ENCODE data around the gene FHOD3. TPM values are rescaled to one million over a fixed set of nuclear protein-coding genes. Genes with fewer than 3 reads are reported as not detected.

Gene FHOD3
- total RNA-seq, 4 donors from 2014 or later, result 0.26 to 13.8 (median 4.9) TPM; not detected in 1

- H3K27me3 ChIP-seq, result no peaks in the 10 kb centered on the region
- TF ChIP-seq POLR2A (IDR thresholded peaks at IDR 0.05) (no peak), CTCF (IDR thresholded peaks at IDR 0.05) (no peak)
These were observed 80.7 kb downstream of the FHOD3 start for GRCh38 chr18:36378205-36378604.

GRCh38 chr18:36379435-36379984, 82.0 kb downstream of the FHOD3 start:
- TF ChIP-seq CTCF (IDR thresholded peaks at IDR 0.05) (no peak), POLR2A (IDR thresholded peaks at IDR 0.05) (no peak)
- no peak overlapping the region for H3K4me3 ChIP-seq
- H3K4me1 ChIP-seq, result no peaks in the 10 kb centered on the region
- intact Hi-C loops (cut with DNase I; ENCODE audit: low total_unique reads), result no loop called here
- no peaks in the 10 kb centered on the region for H3K36me3 ChIP-seq
- no peak for DNase-seq
- no peak overlapping the region for H3K27ac ChIP-seq
- no peaks in the 10 kb centered on the region for H3K27me3 ChIP-seq
- no peaks in the 10 kb centered on the region for H3K9me3 ChIP-seq

More at GRCh38 chr18:36378205-36378604, 80.7 kb downstream of the FHOD3 start:
- no peak for DNase-seq
- no peak overlapping the region for H3K27ac ChIP-seq
- no peaks in the 10 kb centered on the region for H3K36me3 ChIP-seq
- no peaks in the 10 kb centered on the region for H3K4me1 ChIP-seq
- H3K4me3 ChIP-seq, result no peak overlapping the region
- no peaks in the 10 kb centered on the region for H3K9me3 ChIP-seq
- intact Hi-C loops (cut with DNase I; ENCODE audit: low total_unique reads), result no loop called here

GRCh38 chr18:36380173-36380827, 82.8 kb downstream of the FHOD3 start:
- no peaks in the 10 kb centered on the region for H3K27me3 ChIP-seq
- intact Hi-C loops (cut with DNase I; ENCODE audit: low total_unique reads), result no loop called here
- H3K9me3 ChIP-seq, result no peaks in the 10 kb centered on the region
- no peak for TF ChIP-seq POLR2A (IDR thresholded peaks at IDR 0.05)
- TF ChIP-seq CTCF (IDR thresholded peaks at IDR 0.05), result no peak
- no peaks in the 10 kb centered on the region for H3K36me3 ChIP-seq
- no peaks in the 10 kb centered on the region for H3K4me1 ChIP-seq
- no peak overlapping the region for H3K4me3 ChIP-seq
- no peak for DNase-seq
- no peak overlapping the region for H3K27ac ChIP-seq

GRCh38 chr18:36381075-36381474, 83.6 kb downstream of the FHOD3 start:
- no peak overlapping the region for H3K27ac ChIP-seq
- H3K4me3 ChIP-seq, result no peak overlapping the region
- intact Hi-C loops (cut with DNase I; ENCODE audit: low total_unique reads), result no loop called here
- no peak for DNase-seq
- no peak for TF ChIP-seq CTCF (IDR thresholded peaks at IDR 0.05)
- no peak for TF ChIP-seq POLR2A (IDR thresholded peaks at IDR 0.05)
- H3K27me3 ChIP-seq, result no peaks in the 10 kb centered on the region
- no peaks in the 10 kb centered on the region for H3K4me1 ChIP-seq
- H3K36me3 ChIP-seq, result no peaks in the 10 kb centered on the region
- no peaks in the 10 kb centered on the region for H3K9me3 ChIP-seq

GRCh38 chr18:36382854-36383253, 85.3 kb downstream of the FHOD3 start:
- TF ChIP-seq POLR2A (IDR thresholded peaks at IDR 0.05) (no peak), CTCF (IDR thresholded peaks at IDR 0.05) (no peak)
- no peak overlapping the region for H3K27ac ChIP-seq
- no peaks in the 10 kb centered on the region for H3K36me3 ChIP-seq
- H3K27me3 ChIP-seq, result no peaks in the 10 kb centered on the region
- no peak for DNase-seq
- no peaks in the 10 kb centered on the region for H3K4me1 ChIP-seq
- intact Hi-C loops (cut with DNase I; ENCODE audit: low total_unique reads), result no loop called here
- H3K9me3 ChIP-seq, result no peaks in the 10 kb centered on the region
- H3K4me3 ChIP-seq, result no peak overlapping the region

All from uterus (tissue), 4 donors.